Activated CD8-positive, alpha-beta memory T cell treated with anti-CD3 and anti-CD28 coated beads, Interleukin-2, amount 50 U/mL, for 1 hour (primary cell): ENCODE results near the gene TRPT1.
"Not testable (repeated sequence)": the region's sequence is repeated elsewhere in the genome, so short reads cannot be mapped to it uniquely, and the experiment has no call there.

Source experiments
- DNase-seq: peaks from one replicate; pipeline ENCODE4 v3.0.0-alpha.2; 2020; ENCODE audit errors: extremely low read depth

Gene TRPT1

DNA sequence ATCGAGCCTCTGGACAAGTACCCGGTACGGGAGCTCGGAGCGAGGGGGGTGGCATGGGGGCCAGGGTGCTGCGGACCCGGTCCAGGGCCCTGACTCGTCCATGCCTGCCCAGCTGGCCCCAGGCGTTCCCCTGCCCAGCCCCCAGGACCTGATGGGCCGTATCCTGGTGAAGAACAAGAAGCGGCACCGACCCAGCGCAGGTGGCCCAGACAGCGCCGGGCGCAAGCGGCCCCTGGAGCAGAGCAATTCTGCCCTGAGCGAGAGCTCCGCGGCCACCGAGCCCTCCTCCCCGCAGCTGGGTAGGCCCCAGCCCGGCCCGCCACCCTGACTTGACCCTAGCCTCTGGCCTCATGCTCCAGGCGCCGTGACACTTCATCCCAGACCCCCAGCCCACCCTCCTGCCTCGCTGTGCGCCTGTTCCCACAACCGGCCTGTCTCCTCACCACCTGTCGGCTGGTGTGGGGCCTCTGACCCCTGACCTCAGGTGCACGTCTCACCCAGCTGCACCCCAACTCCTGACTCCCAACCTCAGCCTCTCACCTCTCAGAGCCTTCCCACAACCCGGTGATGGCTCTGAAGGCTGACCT lies 33.1 kb upstream of the TRPT1 start:
- no peak for DNase-seq

DNA sequence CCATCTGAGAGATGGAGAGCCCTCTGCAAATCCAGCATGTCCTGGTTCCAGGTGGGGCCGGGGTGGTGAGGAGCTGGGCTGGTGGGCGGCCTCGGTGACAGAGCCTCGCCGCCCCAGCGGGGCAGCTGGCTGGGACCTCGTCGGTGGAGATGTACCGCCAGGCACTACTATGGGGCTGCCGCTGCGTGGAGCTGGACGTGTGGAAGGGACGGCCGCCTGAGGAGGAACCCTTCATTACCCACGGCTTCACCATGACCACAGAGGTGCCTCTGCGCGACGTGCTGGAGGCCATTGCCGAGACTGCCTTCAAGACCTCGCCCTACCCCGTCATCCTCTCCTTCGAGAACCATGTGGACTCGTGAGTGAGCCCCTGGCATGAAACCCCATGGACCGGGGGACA lies 32.4 kb upstream of the TRPT1 start:
- DNase-seq = no peak

DNA sequence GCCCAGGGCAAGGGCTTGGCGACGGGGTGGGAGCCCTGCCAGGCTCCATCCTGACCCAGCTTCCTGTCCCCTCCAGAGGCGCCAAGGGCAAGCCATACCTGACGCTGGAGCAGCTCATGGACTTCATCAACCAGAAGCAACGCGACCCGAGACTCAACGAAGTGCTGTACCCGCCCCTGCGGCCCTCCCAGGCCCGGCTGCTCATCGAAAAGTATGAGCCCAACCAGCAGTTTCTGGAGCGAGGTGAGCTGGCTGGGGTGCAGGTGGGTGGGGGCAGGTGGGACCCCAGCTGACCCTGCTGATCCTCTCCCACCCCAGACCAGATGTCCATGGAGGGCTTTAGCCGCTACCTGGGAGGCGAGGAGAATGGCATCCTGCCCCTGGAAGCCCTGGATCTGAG lies 30.3 kb upstream of the TRPT1 start:
- DNase-seq = no peak

DNA sequence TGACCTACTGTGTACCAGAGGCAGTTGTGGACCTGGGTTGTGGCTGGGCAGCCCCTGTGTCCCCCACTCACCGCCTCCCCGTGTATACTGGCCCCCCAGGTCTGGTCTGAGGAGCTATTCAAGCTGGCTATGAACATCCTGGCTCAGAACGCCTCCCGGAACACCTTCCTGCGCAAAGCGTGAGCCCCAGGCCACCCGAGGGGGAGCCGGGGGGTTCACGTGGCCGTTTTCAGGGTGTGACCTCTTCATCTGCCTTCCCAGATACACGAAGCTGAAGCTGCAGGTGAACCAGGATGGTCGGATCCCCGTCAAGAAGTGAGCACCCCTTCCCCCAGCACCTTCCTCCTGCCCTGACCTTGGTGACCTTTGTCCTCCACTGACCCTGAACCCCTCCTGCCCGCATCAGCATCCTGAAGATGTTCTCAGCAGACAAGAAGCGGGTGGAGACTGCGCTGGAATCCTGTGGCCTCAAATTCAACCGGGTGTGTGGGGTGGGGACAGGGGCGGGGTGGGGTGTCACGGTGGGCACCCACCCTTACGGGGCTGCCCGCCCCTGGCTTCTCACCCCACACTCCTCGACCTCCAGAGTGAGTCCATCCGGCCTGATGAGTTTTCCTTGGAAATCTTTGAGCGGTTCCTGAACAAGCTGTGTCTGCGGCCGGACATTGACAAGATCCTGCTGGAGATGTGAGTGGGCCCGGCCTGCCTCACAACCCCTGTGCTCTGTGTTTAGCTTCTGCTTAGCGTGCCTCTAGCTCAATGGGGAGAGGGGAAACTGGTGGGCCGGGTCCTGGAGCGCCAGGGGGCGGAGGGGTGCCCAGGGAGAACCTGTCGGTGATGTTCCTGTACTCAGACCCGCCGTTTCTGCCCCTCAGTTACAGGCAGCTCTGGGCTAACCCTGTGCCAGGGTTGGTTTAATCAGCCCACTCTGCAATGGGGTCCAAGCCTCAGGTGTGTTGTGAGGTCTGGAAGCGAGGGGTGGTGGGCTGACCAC lies 29.4 kb upstream of the TRPT1 start:
- DNase-seq = no peak

DNA sequence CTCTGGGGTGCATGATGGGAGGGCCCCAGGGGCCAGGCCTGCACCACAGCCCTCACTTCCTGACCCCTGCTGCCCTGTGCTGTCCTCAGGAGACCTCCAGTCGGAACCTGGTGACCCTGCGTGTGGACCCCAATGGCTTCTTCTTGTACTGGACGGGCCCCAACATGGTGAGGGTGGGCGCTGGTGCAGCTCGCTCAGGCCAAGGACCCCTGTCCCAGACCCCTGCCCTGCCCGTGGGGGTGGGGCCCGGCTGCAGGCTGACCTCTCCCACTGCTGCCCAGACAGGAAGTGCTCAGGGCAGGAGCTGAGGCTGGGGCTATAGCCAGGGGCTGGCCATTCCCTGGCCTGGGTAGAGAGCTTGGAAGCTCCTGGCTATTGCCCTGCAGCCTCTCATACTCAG lies 28.3 kb upstream of the TRPT1 start:
- no peak for DNase-seq

DNA sequence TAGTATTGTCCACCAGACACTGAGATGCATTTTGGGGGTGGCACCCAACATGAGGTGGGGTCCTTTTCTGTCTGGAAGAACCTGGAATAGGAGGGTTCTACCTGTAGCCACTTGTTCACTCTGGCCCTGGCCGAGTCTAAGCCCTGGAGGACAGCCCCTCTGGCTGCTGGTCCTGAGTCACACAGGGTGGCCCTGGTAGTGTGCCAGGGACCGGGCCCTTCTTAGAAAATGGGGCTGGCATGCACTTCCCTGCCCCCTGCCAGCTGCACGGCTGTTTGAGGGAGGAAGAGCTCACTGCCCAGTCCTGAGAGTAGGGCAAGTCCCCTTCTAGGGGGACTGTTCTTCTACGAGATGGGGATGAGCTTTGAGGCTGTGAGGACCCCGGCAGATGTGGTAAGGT lies 27.5 kb upstream of the TRPT1 start:
- no peak for DNase-seq

DNA sequence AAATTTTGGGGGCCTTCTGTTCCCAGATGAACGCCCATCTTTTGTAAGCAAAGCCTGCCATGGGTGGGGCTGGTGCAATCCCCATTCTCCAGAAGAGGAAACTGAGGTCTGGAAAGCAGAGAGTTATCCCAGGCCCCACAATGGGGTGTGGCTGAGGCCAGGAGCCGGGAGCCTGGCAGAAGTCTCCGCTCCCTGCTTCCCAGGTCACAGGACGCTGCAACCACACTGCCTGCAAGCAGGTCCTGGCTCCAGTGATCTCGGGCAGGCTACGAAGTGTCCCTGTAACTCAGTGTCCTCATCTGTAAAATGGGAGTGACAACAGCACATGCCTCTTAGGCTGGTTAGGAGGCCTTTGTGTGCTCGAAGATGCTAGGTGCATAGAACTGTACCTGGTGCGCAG lies 27.1 kb upstream of the TRPT1 start:
- no peak for DNase-seq

DNA sequence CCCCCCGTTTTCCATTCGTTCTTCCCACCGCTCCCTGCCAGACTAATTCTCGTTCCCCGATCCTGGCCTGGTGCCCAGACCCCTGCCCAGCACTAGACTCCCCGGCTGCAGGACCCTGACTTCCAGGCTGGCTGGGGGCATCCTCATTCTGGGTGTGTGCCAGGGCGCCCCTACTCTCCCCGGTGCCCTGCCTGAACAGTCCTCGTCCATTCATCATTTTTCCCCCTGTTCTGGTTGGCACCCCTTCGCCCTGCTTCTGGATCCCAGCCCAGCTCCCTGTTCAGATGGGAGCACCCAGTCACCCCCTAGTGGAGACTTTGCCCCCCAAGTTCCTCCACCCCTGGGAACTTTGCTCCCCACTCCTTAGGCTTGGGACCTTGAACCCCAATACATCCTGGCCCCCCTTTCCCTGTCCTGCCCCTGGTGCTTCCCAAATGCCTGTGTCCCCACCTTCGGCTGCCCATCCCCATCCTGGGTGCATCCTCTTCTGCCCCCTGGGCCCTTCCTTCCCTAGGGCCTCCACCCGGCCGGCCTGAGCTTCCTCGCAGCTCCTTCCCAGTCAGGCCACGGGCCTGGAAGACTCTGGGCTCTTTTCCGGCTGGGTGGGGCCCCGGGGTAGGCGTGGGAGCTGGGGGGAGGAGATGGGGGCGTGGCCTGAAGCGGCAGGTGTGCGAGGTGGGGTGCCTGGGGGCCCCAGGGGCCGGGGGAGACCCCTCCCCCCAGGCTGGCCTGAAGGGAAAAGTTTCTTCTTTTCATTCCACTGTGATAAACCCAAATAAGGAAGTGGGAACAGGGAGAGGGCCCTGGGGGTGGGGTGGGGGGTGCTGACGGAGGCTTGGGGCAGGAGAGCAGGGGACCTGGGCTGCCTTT lies 26.3 kb upstream of the TRPT1 start:
- DNase-seq = no peak

DNA sequence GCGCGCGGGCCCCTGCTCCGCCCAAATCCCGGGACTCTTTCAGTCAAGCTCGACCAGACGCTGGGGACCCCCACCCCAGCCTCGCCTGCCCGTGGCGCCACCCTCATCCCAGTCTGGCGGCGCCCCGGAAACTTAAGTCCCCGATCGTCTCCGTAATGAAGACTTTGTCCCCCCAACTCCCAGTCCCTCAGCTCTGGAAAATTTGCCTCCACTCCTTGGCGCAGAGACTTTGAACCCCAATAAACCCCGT lies 25.7 kb upstream of the TRPT1 start:
- DNase-seq = no peak

DNA sequence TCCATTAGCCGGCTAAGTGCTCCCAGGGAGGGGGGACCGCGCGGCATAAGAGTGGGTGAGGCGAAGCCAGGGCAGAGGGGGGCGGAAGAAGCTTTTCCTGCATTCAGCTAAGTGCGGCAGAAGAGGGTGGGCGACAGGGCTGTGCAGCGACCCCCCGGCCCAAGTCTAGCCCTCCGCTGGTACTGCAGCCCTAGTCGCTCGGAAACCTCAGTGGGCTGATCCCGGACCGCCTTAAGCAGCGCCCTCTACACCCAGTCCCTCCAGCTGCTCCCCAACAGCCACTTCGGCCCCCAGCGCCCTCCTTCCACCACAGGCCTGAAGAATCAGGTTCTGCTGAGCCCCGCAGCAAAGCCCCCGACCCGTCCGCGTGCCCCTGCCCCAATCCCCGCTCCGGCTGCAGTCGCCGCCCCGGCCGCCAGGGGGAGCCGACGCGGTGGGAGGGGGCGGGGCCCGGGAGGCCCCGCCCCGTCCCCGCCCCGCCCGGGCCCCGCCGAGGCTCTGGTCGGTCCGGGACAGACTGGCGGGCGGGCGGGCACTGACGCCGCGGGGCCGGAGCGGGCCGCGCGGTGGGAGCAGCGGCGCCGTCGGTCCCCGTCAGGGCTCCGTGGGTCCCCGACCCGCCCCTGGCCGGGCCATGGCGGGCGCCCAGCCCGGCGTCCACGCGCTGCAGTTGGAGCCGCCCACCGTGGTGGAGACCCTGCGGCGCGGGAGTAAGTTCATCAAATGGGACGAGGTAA lies 25.2 kb upstream of the TRPT1 start, which contains the start of gene PLCB3:
PLCB3 (plus strand) TSS at position 515 of the 737 bp plus-strand sequence; CDS start at position 635, 120 bp downstream.
- no peak for DNase-seq

DNA sequence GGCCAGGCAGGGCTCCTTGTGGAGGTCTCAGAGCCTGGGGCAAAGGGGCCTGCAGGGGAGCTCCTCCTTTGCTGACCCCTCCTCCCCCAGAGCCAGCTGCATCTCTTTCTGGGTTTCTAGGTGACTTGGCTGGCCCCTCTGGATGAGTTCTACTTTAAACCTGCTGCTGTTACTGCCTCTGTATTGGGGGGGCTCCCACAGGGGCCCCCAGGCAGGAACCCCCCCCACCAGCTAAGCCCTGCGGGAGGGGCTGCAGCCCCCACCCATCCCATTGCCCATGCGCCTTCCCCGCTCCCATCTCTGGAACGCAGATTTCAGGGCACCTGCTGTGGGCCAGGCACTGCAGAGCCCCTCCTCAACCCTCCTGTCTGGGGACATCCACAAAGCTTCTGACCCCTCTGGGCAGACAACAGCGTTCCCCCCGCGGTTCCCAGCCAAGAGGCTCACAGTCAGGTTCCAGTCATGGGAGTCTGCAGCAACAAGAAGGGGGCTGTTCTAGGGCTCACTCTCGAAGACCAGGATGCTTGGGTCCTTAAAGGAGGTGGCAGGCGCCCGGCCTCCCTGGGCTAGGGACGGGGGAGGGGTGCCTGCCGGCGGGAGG lies 24.5 kb upstream of the TRPT1 start:
- DNase-seq = no peak

DNA sequence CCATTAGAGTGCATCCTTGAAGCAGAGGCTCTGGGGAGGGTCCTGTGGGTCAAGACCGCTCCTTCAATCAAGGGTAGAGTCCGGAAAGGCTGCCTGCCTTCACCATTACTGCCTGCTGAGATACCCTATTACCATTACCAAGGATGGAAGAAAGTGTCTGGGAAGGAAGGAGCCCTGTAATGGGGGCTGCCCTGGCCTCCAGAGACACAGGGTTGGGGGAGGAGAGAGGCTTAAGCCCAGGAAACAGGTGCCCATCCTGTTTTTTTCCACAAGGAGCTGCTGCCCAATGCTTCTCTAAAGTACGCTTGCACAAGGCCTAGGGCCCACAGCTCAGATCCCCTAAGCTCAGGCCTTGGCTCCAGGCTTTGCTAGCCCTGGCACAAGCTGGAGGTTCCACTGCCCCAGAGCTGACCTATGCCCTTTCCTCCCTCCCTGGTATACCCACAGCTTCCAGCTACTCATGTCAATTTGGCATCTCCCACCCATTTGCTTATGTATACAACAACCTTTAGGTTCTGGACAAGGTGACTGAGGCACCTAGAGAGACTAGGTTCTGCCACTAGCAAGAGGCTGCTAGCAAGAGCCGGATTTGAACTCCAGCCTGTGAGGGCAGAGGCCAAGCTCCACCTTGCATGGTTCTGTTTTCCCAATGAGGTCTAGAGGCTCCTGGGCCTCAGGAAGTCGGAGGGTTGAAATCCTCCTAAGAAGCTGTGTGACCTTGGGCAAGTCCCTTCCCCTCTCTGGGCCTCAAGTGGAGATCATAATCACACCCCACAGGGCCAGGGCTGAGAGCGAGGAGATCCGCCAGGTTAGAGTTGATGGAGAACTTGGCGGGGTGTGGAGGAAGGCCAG lies 23.8 kb upstream of the TRPT1 start:
- DNase-seq = no peak

DNA sequence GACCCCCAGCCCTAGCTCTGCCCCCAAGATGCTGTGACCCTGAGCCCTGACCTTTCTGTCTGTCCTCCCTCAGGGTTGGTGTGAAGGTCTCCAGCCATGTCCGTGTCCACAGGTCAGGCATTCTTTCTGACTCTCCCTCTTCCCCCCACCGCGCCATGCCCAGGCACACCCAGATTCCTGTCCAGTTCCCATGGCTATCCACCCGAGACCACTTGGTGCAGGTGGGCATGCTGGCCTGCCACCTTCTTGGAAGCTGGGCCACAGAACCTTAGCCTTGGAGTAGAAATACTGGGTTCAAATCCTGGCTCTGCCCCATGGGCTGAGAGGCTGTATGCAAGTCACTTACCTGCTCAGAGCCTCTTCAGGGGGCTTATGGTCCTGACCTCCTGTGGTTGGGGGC lies 23.1 kb upstream of the TRPT1 start:
- no peak for DNase-seq

DNA sequence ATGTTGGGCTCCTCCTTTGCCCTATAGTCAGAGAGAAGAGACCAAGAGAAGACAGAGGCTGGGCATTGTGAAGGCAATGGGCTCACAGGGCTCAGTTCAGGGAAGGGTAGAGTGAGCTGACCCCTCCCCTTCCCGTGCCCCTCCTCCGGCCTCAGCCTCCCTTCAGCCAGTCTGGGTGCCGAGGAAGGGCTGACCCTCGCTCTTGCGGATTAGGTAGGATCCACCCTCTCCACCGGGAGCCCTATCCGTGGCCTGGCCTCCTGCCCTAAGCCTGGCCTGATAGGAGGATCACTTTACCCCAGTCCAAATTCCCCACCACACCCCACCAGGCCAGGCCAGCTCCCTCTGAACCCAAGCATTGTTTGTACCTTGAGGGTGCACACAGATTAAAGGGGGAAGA lies 22.6 kb upstream of the TRPT1 start:
- DNase-seq = no peak

DNA sequence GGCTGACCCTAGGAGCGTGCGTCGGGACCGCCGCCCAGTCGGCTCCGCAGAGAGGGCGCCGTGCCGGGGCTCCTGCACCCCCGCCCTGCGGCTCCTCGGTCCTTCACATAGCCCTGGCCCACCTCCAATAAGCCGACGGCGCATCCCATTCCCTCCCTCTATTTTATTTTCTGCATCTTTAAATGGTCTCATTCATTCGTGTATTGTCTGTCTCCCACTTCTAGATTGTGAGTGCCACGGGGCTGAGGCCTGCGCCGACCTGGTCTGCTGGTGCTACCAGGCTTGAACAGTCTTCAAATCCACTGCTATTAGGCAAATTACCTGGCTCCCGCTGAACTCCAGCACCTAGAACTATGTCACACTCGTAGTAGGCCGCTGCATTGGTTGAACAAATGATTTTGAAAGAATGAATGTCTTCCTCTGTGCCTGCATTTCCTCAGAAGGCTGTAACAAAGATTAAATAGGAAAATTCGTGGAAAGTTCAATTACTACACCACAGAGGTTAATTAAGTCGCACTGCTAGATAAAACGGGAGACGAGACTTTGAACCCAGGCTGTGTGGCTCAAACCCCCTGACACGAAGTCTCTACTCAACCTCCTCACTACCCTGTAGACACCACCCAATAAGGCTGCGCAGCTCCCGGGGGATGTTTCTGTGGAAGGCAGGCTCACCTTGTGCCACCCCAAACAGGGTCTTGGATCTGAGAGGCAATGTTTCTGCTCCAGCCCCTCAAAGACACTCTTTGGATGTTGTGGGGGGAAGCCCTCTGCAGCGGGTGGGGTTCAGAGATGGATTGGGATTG lies 21.9 kb upstream of the TRPT1 start:
- DNase-seq = no peak

DNA sequence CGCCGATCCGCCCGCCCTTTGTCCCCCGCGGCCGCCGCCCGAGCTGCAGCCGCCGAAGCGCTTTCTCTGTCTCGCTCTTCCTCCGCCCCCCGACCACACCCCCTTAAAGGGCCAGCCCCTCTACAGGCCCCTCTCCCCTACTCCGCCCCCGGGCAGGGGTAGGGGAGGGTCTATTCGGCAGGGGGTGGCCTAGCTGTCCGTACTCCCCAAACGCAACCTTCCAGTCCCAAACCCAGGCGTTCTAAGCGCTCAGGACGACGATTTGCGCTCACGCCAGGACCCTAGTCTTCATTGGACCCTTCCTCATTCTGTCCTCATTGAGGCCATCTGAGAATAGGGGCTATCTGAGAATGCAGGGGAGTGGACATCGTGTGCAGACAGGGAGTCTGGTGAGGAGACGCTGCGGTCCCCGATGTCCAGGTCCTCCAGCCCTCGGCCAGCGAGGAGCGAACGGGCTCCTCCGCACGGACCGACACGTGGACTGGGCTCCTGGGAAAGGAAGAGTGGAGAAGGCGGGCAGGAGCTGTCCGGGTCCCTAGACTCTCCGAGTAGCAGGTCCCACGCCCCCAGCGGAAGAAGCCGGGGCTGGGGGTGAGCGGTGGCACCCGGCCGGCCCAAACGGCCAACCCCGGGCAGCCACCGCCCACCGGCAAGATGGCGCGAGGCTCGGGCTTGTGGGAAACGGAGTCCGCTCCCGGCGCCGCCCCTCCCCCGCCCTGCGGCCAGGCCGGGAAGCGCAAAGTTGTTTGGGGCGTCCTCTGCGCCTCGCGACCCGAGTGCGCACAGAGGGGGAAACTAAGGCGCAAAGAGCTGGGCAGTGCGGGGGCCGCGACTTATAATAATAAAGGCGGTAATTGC lies 21.1 kb upstream of the TRPT1 start, which contains the start of gene PPP1R14B:
PPP1R14B (minus strand) TSS at position 73 of the 858 bp plus-strand sequence. CDS start 270 bp downstream, outside the sequence.
- DNase-seq = no peak

DNA sequence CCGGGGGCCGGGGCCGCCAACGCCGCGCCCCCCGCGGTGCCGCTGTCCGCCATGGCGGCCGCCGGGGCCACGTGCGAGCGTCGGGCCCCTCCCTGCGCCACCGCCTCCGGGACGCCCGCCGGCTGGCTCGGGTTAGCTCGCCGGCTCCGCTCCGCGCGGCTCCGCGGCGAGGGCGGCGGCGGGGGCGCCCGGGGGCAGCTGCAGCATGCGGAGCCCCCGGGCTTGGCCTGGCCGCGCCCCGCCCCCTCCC lies 20.6 kb upstream of the TRPT1 start:
- DNase-seq = not testable (repeated sequence)

DNA sequence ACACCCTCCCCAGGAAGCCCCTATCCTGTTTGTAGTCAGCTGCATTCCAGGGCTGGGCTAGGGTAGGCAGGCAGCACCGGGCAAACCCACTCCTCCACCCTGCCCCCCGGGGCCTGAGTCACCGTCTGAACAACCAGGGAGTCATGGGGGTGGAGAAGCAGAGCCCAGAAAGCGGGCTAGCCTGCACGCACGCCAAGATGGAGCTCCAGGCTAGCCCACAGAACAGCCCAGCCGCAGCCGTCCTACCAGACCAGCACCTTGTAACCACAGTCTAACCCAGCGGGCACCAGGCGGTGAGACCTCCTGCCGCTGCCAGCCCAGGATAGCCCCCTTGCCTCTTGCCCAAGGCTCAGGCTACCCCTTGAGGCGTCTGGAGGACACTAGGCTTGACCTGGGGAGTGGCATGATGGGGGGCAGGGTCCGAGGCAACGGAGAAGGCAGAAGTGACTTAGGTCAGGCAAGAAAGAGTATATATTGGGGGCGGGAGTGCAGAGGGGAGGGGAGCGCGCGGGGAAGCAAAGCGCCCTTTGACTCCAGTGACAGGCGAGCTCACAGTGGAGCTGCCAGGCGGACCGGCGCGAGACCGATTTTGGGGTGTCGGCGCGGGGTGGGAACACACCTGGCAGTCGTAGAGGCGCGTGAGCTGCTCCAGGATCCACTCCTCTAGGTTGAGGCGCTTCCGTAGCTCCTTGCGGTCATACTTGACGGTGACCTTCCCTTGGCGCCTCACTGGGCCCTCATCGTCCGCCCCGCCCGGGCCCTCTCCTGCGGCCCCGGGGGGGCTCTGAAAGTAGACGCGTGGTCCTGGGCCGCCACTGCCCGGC lies 20.0 kb upstream of the TRPT1 start:
- no peak for DNase-seq
